ENCODE results near the gene TBC1D12. TPM values are rescaled to one million over a fixed set of nuclear protein-coding genes. Genes with fewer than 3 reads are reported as not detected.

Gene TBC1D12
- total RNA-seq, 1 experiment from 2014 or later: 1.6 TPM

GRCh38 chr10:94439275-94439861, 37.0 kb downstream of the TBC1D12 start:
- TF ChIP-seq EZH2 (IDR thresholded peaks at IDR 0.05; ENCODE audit: borderline replicate concordance, low read depth, low read length, poor library complexity, severe bottlenecking) (no peak), CTCF (conservative IDR thresholded peaks at IDR 0.05; ENCODE audit: low read depth, low read length) (no peak)
- Histone ChIP-seq H3K9me3 (ENCODE audit: low read depth, low read length, poor library complexity, severe bottlenecking) (no peaks in the 10 kb centered on the region), H3K4me1 (ENCODE audit: insufficient read depth, low read length, poor library complexity, severe bottlenecking) (no peaks in the 10 kb centered on the region), H3K27ac (ENCODE audit: low read depth, low read length, poor library complexity, severe bottlenecking) (no peak overlapping the region), H3K27me3 (replicated peaks; ENCODE audit: insufficient read depth, low read depth, low read length, poor library complexity) (peaks cover 6% of the 10 kb centered on the region), H3K36me3 (ENCODE audit: insufficient read depth, low read length, poor library complexity, severe bottlenecking) (no peaks in the 10 kb centered on the region), H3K4me3 (ENCODE audit: low read depth, low read length, poor library complexity, severe bottlenecking) (no peak overlapping the region)
- DNase-seq (ENCODE audit: low spot score): peak; percentile 12
- ChIA-PET CTCF (no interaction called here), POLR2A (ENCODE audit: low non-redundant PET) (no interaction called here)
- BruUV-seq (replicated peaks): no TSS peak
- intact Hi-C loops (cut with micrococcal nuclease; ENCODE audit: unreplicated experiment): no loop called here

DNA sequence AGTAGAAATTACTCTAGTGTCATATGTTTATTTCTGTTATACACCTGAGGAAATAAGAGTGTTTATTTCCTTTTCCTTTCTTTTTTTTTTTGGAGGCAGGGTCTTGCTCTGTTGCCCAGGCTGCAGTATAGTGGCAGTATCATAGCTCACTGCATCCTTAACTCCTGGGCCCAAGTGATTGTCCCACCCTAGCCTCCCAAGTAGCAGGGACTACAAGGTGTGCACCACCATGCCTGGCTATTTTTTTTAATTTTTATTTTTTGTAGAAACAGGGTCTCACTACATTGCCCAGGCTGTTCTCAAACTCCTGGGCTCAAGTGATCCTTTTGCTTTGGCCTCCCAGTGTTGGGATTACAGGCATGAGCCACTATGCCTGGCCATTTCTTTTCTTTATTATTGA, 37.8 kb downstream of the TBC1D12 start:
- BruUV-seq (replicated peaks): no TSS peak
- Histone ChIP-seq H3K9me3 (ENCODE audit: low read depth, low read length, poor library complexity, severe bottlenecking) (no peaks in the 10 kb centered on the region), H3K27ac (ENCODE audit: low read depth, low read length, poor library complexity, severe bottlenecking) (no peak overlapping the region), H3K4me1 (ENCODE audit: insufficient read depth, low read length, poor library complexity, severe bottlenecking) (no peaks in the 10 kb centered on the region), H3K36me3 (ENCODE audit: insufficient read depth, low read length, poor library complexity, severe bottlenecking) (no peaks in the 10 kb centered on the region), H3K27me3 (replicated peaks; ENCODE audit: insufficient read depth, low read depth, low read length, poor library complexity) (peaks cover 6% of the 10 kb centered on the region), H3K4me3 (ENCODE audit: low read depth, low read length, poor library complexity, severe bottlenecking) (no peak overlapping the region)
- intact Hi-C loops (cut with micrococcal nuclease; ENCODE audit: unreplicated experiment): loop anchor here (5.0 to 10.0 kb wide), 2 partner anchors 78 to 615 kb away; partner anchors contain the start of gene NOC3L
- TF ChIP-seq EZH2 (IDR thresholded peaks at IDR 0.05; ENCODE audit: borderline replicate concordance, low read depth, low read length, poor library complexity, severe bottlenecking): no peak
- no peak for TF ChIP-seq CTCF (conservative IDR thresholded peaks at IDR 0.05; ENCODE audit: low read depth, low read length)
- DNase-seq (ENCODE audit: low spot score): no peak
- POLR2A ChIA-PET (ENCODE audit: low non-redundant PET): no interaction called here
- CTCF ChIA-PET: no interaction called here

GRCh38 chr10:94443047-94443446, 40.7 kb downstream of the TBC1D12 start:
- Histone ChIP-seq H3K36me3 (ENCODE audit: insufficient read depth, low read length, poor library complexity, severe bottlenecking) (no peaks in the 10 kb centered on the region), H3K27me3 (replicated peaks; ENCODE audit: insufficient read depth, low read depth, low read length, poor library complexity) (peaks cover 6% of the 10 kb centered on the region), H3K9me3 (ENCODE audit: low read depth, low read length, poor library complexity, severe bottlenecking) (no peaks in the 10 kb centered on the region), H3K4me3 (ENCODE audit: low read depth, low read length, poor library complexity, severe bottlenecking) (no peak overlapping the region), H3K4me1 (ENCODE audit: insufficient read depth, low read length, poor library complexity, severe bottlenecking) (no peaks in the 10 kb centered on the region), H3K27ac (ENCODE audit: low read depth, low read length, poor library complexity, severe bottlenecking) (no peak overlapping the region)
- CTCF ChIA-PET: no interaction called here
- TF ChIP-seq CTCF (conservative IDR thresholded peaks at IDR 0.05; ENCODE audit: low read depth, low read length) (no peak), EZH2 (IDR thresholded peaks at IDR 0.05; ENCODE audit: borderline replicate concordance, low read depth, low read length, poor library complexity, severe bottlenecking) (no peak)
- no peak for DNase-seq (ENCODE audit: low spot score)
- intact Hi-C loops (cut with micrococcal nuclease; ENCODE audit: unreplicated experiment): loop anchor here (5.0 to 10.0 kb wide), 2 partner anchors 81 to 618 kb away; partner anchors contain the start of gene NOC3L
- no TSS peak for BruUV-seq (replicated peaks)
- POLR2A ChIA-PET (ENCODE audit: low non-redundant PET): no interaction called here

Data from A673 (cell line).